Colonic mucosa (tissue), 4 donors: ENCODE results near the gene LIX1L. TPM values are rescaled to one million over a fixed set of nuclear protein-coding genes. Genes with fewer than 3 reads are reported as not detected.

Experiments
- DNase-seq: peaks from one replicate; pipeline ENCODE4 v3.0.0-alpha.2; 2020
- H3K27ac ChIP-seq: fragments of 200-600 bp; one replicate; pipeline ENCODE4 v1.8.0; 2021
- H3K27me3 ChIP-seq: fragments of 200-600 bp; one replicate; pipeline ENCODE4 v1.8.0; 2021
- H3K36me3 ChIP-seq: fragments of 200-600 bp; one replicate; pipeline ENCODE4 v1.8.0; 2021
- H3K4me1 ChIP-seq: fragments of 200-600 bp; one replicate; pipeline ENCODE4 v1.8.0; 2021; ENCODE audit warnings: mild to moderate bottlenecking
- H3K4me3 ChIP-seq: fragments of 200-600 bp; one replicate; pipeline ENCODE4 v1.8.0; 2021
- H3K9ac ChIP-seq, 2 donors: one replicate each; pipeline ENCODE4 v1.7.0; 2013; ENCODE audit warnings: control low read depth in 2 of 2, low read depth in 2 of 2, low read length in 2 of 2
- H3K9me3 ChIP-seq: fragments of 200-600 bp; one replicate; pipeline ENCODE4 v1.8.0; 2021
- CTCF ChIP-seq: fragments of 200-600 bp; IDR thresholded peaks from one replicate; pipeline ENCODE4 v1.8.0; 2022; ENCODE audit warnings: antibody characterized with exemption, mild to moderate bottlenecking
- intact Hi-C: fragments of 100-400 bp; cut with DNase I; formaldehyde crosslinking; loops from one replicate; pipeline ENCODE4 v1.14.1; 2022
- total RNA-seq, 2 donors: library from RNA; stranded (reverse); fragmentation: NEBNext Ultra II Directional in 1 of 2; extraction: Animal tissue kit (Norgen Biotek cat#: 25700) in 1 of 2; gene quantifications; one replicate each; pipeline ENCODE4 v1.2.1, GENCODE V29; 2021
- donor health status: healthy.
- donor health status: DM: no; HTN: no; CAD: no.
- donor health status: DM: no; HTN: no; CAD: no.

Gene LIX1L
- total RNA-seq, 2 donors from 2014 or later, result 4.7 to 8.6 TPM

- TF ChIP-seq CTCF, result no peak
- H3K27me3 ChIP-seq, result no peaks in the 10 kb centered on the region
- H3K9ac ChIP-seq, result peak overlapping the region; percentile 45 to 100
- DNase-seq, result no peak
- peaks cover 4% of the 10 kb centered on the region for H3K4me1 ChIP-seq
- H3K4me3 ChIP-seq, result peak overlapping the region; percentile 79
- H3K27ac ChIP-seq, result peak overlapping the region; percentile 94
- intact Hi-C loops, result no loop called here
- no peaks in the 10 kb centered on the region for H3K9me3 ChIP-seq
- H3K36me3 ChIP-seq, result peaks cover 9% of the 10 kb centered on the region
Measured at GRCh38 chr1:145992958-145993617, 35.3 kb upstream of the LIX1L start.

GRCh38 chr1:145992502-145992936 lies 34.7 kb upstream of the LIX1L start:
- peak overlapping the region; percentile 45 to 100 for H3K9ac ChIP-seq
- peak overlapping the region; percentile 94 for H3K27ac ChIP-seq
- H3K9me3 ChIP-seq, result no peaks in the 10 kb centered on the region
- peaks cover 9% of the 10 kb centered on the region for H3K36me3 ChIP-seq
- intact Hi-C loops, result no loop called here
- H3K27me3 ChIP-seq, result no peaks in the 10 kb centered on the region
- TF ChIP-seq CTCF, result no peak
- peak; percentile 29 for DNase-seq
- H3K4me1 ChIP-seq, result no peaks in the 10 kb centered on the region
- H3K4me3 ChIP-seq, result peak overlapping the region; percentile 79

DNA sequence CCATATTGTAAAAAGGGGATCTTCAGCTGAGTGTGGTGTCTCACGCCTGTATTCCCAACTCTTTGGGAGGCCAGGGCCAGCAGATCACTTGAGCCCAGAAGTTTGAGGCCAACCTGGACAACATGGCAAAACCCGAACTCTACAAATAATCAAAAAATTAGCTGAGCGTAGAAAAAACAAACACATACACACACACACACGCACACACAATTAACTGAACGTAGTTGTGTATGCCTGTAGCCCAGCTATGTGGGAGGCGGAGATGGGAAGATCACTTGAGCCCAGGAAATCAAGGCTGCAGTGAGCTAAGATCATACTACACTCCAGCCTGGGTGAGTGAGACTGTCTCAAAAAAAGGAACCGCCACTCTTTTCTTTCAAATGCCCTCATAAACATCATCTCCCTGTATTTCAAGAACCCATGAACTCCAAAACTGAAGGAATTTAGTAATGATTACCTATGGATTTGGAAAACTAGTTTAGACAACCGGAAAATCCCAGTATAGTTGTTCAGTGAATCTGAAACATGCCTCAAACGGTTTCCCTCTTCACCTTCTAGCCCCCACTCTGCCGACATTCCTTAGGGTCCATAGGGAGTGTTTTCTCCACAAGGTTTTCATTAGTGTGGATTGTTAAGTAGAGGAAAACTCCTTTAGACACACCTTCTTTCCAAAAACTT lies 34.1 kb upstream of the LIX1L start:
- TF ChIP-seq CTCF, result no peak
- Histone ChIP-seq H3K36me3 (peaks cover 9% of the 10 kb centered on the region), H3K27me3 (no peaks in the 10 kb centered on the region), H3K4me1 (no peaks in the 10 kb centered on the region), H3K9me3 (no peaks in the 10 kb centered on the region), H3K27ac (peak overlapping the region; percentile 94), H3K4me3 (no peak overlapping the region), H3K9ac (peak overlapping the region in 1 of 2 donors; percentile 38)
- intact Hi-C loops, result no loop called here
- no peak for DNase-seq

DNA sequence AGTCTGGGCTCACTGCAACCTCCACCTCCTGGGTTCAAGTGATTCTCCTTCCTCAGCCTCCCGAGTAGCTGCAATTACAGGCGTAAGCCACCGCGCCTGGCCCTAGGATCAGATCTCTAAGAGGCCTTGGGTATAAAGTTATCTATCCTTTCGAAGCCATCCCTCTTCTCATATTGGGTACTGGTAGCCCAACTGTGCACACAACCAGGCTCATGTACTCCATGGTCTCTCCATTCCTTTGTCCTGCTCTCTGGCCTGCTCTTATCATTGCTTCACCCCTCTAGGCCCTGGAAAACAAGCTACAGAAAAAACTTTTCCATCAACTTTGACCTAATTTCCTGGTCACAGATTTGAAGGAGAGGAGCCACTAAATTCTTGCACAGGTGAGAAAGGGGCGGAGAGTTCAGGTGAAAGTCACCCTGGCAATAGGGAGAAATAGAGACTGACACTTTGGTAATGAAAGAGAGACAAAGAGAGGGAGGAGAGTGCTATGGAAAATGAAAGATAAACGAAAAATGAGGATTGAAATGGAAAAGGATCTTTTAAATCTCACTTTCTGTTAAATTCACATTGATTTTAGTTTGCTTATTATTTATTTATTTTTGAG lies 32.5 kb upstream of the LIX1L start:
- intact Hi-C loops, result no loop called here

More for the DNA sequence above, 32.5 kb upstream of the LIX1L start:
- Histone ChIP-seq H3K9me3 (no peaks in the 10 kb centered on the region), H3K4me3 (no peak overlapping the region), H3K27me3 (no peaks in the 10 kb centered on the region), H3K9ac (peak overlapping the region in 1 of 2 donors; percentile 8), H3K36me3 (peaks cover 9% of the 10 kb centered on the region), H3K27ac (peak overlapping the region; percentile 94), H3K4me1 (no peaks in the 10 kb centered on the region)
- TF ChIP-seq CTCF, result no peak
- no peak for DNase-seq
